Sciatic nerve (tissue), 2 donors: ENCODE measurements around the gene PTPN9. TPM values are rescaled to one million over a fixed set of nuclear protein-coding genes. Genes with fewer than 3 reads are reported as not detected.
"Not testable (repeated sequence)": the region's sequence is repeated elsewhere in the genome, so short reads cannot be mapped to it uniquely, and the experiment has no call there.

ENCODE experiments used
- ATAC-seq: fragments of 200-7000 bp; cut with Tn5 transposase; one replicate; pipeline ENCODE4 v1.9.1; 2020; ENCODE audit warnings: mild to moderate bottlenecking, moderate library complexity
- DNase-seq: peaks from one replicate; pipeline ENCODE4 v3.0.0-alpha.2; 2020; ENCODE audit warnings: low spot score
- intact Hi-C: fragments of 100-400 bp; cut with DNase I; formaldehyde crosslinking; loops from one replicate; pipeline ENCODE4 v1.14.2; 2022
- total RNA-seq: library from RNA; stranded (reverse); fragmentation: NEBNext Ultra II Directional; extraction: Animal tissue kit (Norgen Biotek cat#: 25700); gene quantifications from one replicate; pipeline ENCODE4 v1.2.1, GENCODE V29; 2021
- donor health status: DM: no; HTN: no; CAD: no.
- donor health status: DM: no; HTN: no; CAD: no.

Gene PTPN9
- total RNA-seq, 1 donor from 2014 or later: 45.3 TPM

- peak; percentile 26 for ATAC-seq
- no peak for DNase-seq
- intact Hi-C loops: no loop called here
Measured at GRCh38 chr15:75468913-75469598, 110.1 kb downstream of the PTPN9 start.

GRCh38 chr15:75460646-75461045 lies 118.5 kb downstream of the PTPN9 start:
- ATAC-seq: no peak
- intact Hi-C loops: no loop called here

GRCh38 chr15:75459581-75459980 lies 119.5 kb downstream of the PTPN9 start:
- ATAC-seq (no peak), DNase-seq (no peak)
- intact Hi-C loops: no loop called here

More at GRCh38 chr15:75460646-75461045, 118.5 kb downstream of the PTPN9 start:
- no peak for DNase-seq

GRCh38 chr15:75456710-75457109 lies 122.4 kb downstream of the PTPN9 start:
- DNase-seq (no peak), ATAC-seq (no peak)
- intact Hi-C loops: no loop called here

- ATAC-seq (no peak), DNase-seq (no peak)
- intact Hi-C loops: no loop called here
Measured at GRCh38 chr15:75455982-75456531, 123.1 kb downstream of the PTPN9 start.

GRCh38 chr15:75455424-75455981 lies 123.6 kb downstream of the PTPN9 start:
- intact Hi-C loops: no loop called here
- ATAC-seq: no peak

GRCh38 chr15:75454471-75455378 lies 124.4 kb downstream of the PTPN9 start:
- intact Hi-C loops: no loop called here
- ATAC-seq (no peak), DNase-seq (peak; percentile 85)

More at GRCh38 chr15:75455424-75455981, 123.6 kb downstream of the PTPN9 start:
- peak; percentile 94 for DNase-seq

- peak; percentile 99 for DNase-seq
- intact Hi-C loops: no loop called here
- peak; percentile 80 for ATAC-seq
Measured at GRCh38 chr15:75453703-75454470, 125.2 kb downstream of the PTPN9 start.

GRCh38 chr15:75452865-75453702 lies 126.0 kb downstream of the PTPN9 start:
- ATAC-seq (no peak), DNase-seq (peak; percentile 78)

GRCh38 chr15:75452364-75452864 lies 126.7 kb downstream of the PTPN9 start:
- ATAC-seq (peak; percentile 49), DNase-seq (peak; percentile 89)
- intact Hi-C loops: no loop called here

More at GRCh38 chr15:75452865-75453702, 126.0 kb downstream of the PTPN9 start:
- intact Hi-C loops: no loop called here

- DNase-seq (peak; percentile 100), ATAC-seq (peak; percentile 80)
- intact Hi-C loops: no loop called here
Measured at GRCh38 chr15:75451674-75452363, 127.3 kb downstream of the PTPN9 start, which contains the start of gene SIN3A. Gene SIN3A (minus strand): TSS chr15:75451690. CDS start chr15:75430375, 21,315 bp downstream.

GRCh38 chr15:75451202-75451673 lies 127.9 kb downstream of the PTPN9 start:
- DNase-seq (no peak), ATAC-seq (no peak)
- intact Hi-C loops: no loop called here

- intact Hi-C loops: no loop called here
- DNase-seq (peak; percentile 98), ATAC-seq (peak; percentile 59)
Measured at GRCh38 chr15:75450307-75451201, 128.6 kb downstream of the PTPN9 start.

- DNase-seq (no peak), ATAC-seq (no peak)
- intact Hi-C loops: no loop called here
Measured at GRCh38 chr15:75449585-75450306, 129.4 kb downstream of the PTPN9 start.

- intact Hi-C loops, ATAC-seq, DNase-seq: not testable (repeated sequence)
Measured at GRCh38 chr15:75448171-75448570, 130.9 kb downstream of the PTPN9 start.
